Measurements from ENCODE around the gene TMEM125. TPM values are rescaled to one million over a fixed set of nuclear protein-coding genes. Genes with fewer than 3 reads are reported as not detected.

TMEM125 gene
- total RNA-seq, 2 donors from 2014 or later = 59.8 to 80.0 TPM

GRCh38 chr1:43246466-43247213 is 23.1 kb upstream of the TMEM125 start:
- Histone ChIP-seq H3K4me1 (no peaks in the 10 kb centered on the region), H3K9me3 (no peaks in the 10 kb centered on the region), H3K4me3 (no peak overlapping the region), H3K36me3 (no peaks in the 10 kb centered on the region), H3K9ac (ENCODE audit: low read depth in 2 of 2, low read length in 2 of 2) (no peak overlapping the region), H3K27me3 (no peaks in the 10 kb centered on the region), H3K27ac (no peak overlapping the region)
- no peak for TF ChIP-seq CTCF (IDR thresholded peaks at IDR 0.05)
- DNase-seq = no peak
- intact Hi-C loops (cut with DNase I) = no loop called here

- no peak overlapping the region for H3K4me3 ChIP-seq
- H3K9ac ChIP-seq (ENCODE audit: low read depth in 2 of 2, low read length in 2 of 2) = no peak overlapping the region
- H3K36me3 ChIP-seq = no peaks in the 10 kb centered on the region
- DNase-seq = no peak
- no peak for TF ChIP-seq CTCF (IDR thresholded peaks at IDR 0.05)
- H3K9me3 ChIP-seq = no peaks in the 10 kb centered on the region
- intact Hi-C loops (cut with DNase I) = no loop called here
- H3K27me3 ChIP-seq = no peaks in the 10 kb centered on the region
- H3K4me1 ChIP-seq = no peaks in the 10 kb centered on the region
- H3K27ac ChIP-seq = no peak overlapping the region
Measured at GRCh38 chr1:43247256-43247921, 22.4 kb upstream of the TMEM125 start.

GRCh38 chr1:43250351-43250761 is 19.4 kb upstream of the TMEM125 start:
- Histone ChIP-seq H3K36me3 (no peaks in the 10 kb centered on the region), H3K9ac (ENCODE audit: low read depth in 2 of 2, low read length in 2 of 2) (no peak overlapping the region)

GRCh38 chr1:43251024-43251423 is 18.8 kb upstream of the TMEM125 start:
- intact Hi-C loops (cut with DNase I) = no loop called here
- Histone ChIP-seq H3K27ac (no peak overlapping the region), H3K27me3 (no peaks in the 10 kb centered on the region), H3K4me1 (no peaks in the 10 kb centered on the region), H3K4me3 (no peak overlapping the region), H3K9ac (ENCODE audit: low read depth in 2 of 2, low read length in 2 of 2) (no peak overlapping the region), H3K36me3 (no peaks in the 10 kb centered on the region), H3K9me3 (no peaks in the 10 kb centered on the region)
- TF ChIP-seq CTCF (IDR thresholded peaks at IDR 0.05) = no peak
- no peak for DNase-seq

More at GRCh38 chr1:43250351-43250761, 19.4 kb upstream of the TMEM125 start:
- TF ChIP-seq CTCF (IDR thresholded peaks at IDR 0.05) = no peak
- Histone ChIP-seq H3K4me1 (no peaks in the 10 kb centered on the region), H3K27me3 (no peaks in the 10 kb centered on the region), H3K9me3 (no peaks in the 10 kb centered on the region), H3K4me3 (no peak overlapping the region), H3K27ac (no peak overlapping the region)
- DNase-seq = no peak
- intact Hi-C loops (cut with DNase I) = no loop called here

- Histone ChIP-seq H3K4me1 (no peaks in the 10 kb centered on the region), H3K27ac (no peak overlapping the region), H3K4me3 (no peak overlapping the region), H3K9me3 (no peaks in the 10 kb centered on the region), H3K36me3 (no peaks in the 10 kb centered on the region), H3K27me3 (no peaks in the 10 kb centered on the region), H3K9ac (ENCODE audit: low read depth in 2 of 2, low read length in 2 of 2) (no peak overlapping the region)
- no peak for TF ChIP-seq CTCF (IDR thresholded peaks at IDR 0.05)
- DNase-seq = no peak
- intact Hi-C loops (cut with DNase I) = no loop called here
Measured at GRCh38 chr1:43252225-43252624, 17.6 kb upstream of the TMEM125 start.
